WERI-Rb-1 (cell line): ENCODE results near the gene CACNB2.

Experiments used
- DNase-seq: peaks from one replicate; pipeline ENCODE4 v3.0.0-alpha.2; 2020
- H3K27ac ChIP-seq: fragments of 250-450 bp; sonication (Bioruptor Pico); 2 replicates; pipeline ENCODE4 v1.5.1; 2020; ENCODE audit warnings: mild to moderate bottlenecking, moderate library complexity
- H3K27me3 ChIP-seq: fragments of 250-450 bp; sonication (Bioruptor Pico); 2 replicates; pipeline ENCODE4 v1.5.1; 2021; ENCODE audit warnings: mild to moderate bottlenecking, low read depth, moderate library complexity; ENCODE audit not compliant: insufficient read depth, severe bottlenecking
- H3K36me3 ChIP-seq: fragments of 250-450 bp; sonication (Bioruptor Pico); 2 replicates; pipeline ENCODE4 v1.5.1; 2020; ENCODE audit warnings: mild to moderate bottlenecking, moderate library complexity
- H3K4me3 ChIP-seq: 2 replicates; pipeline ENCODE4 v1.5.1; 2011; ENCODE audit warnings: low read depth, mild to moderate bottlenecking, control low read depth, low read length
- H3K9me3 ChIP-seq: fragments of 250-450 bp; sonication (Bioruptor Pico); 2 replicates; pipeline ENCODE4 v1.5.1; 2021; ENCODE audit warnings: mild to moderate bottlenecking, moderate library complexity; ENCODE audit not compliant: severe bottlenecking
- CTCF ChIP-seq: IDR thresholded peaks from 2 replicates; pipeline ENCODE4 v1.5.1; 2011; ENCODE audit warnings: low read depth, mild to moderate bottlenecking, control low read depth, inconsistent platforms, low read length

CACNB2 gene

DNA sequence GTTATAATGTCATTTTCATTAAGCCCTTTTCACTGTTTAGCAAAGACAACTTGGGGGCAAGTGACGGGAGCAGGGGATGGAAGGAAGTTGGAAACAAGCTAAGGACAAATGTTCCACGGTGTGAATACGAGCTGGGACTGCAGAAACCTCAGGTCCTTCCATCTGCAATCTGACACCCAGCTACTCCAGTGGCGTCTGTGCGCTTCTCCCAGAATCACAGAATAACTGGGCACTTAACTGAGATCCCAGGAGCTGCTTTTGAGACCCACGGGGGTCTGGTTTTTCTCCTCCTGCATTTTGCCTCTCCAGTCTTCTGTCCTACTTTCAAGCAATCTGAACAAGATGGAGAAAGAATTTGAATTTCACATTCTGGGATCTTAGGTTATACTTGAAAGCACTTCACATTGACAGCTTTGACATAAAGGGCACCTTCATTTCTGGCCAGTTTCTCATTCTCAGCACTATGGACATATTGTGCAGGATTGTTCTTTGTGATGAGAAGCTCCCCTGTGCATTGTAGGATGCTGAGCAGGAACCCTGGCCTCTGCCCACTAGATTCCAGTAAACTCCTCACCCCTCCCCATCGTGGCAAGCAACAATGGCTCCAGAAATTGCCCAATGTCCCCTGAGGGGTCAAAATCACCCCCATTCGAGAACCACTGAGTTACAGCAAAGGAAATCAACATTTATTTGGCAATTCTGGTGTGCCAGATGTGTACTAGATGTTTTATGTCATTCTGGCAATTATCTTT, 194.1 kb downstream of the CACNB2 start:
- H3K4me3 ChIP-seq = no peak overlapping the region
- H3K9me3 ChIP-seq = no peaks in the 10 kb centered on the region
- no peak for DNase-seq
- no peaks in the 10 kb centered on the region for H3K27me3 ChIP-seq
- H3K27ac ChIP-seq = no peak overlapping the region
- no peaks in the 10 kb centered on the region for H3K36me3 ChIP-seq
- no peak for TF ChIP-seq CTCF

- Histone ChIP-seq H3K27me3 (no peaks in the 10 kb centered on the region), H3K9me3 (no peaks in the 10 kb centered on the region), H3K4me3 (no peak overlapping the region), H3K36me3 (no peaks in the 10 kb centered on the region), H3K27ac (no peak overlapping the region)
- no peak for DNase-seq
- TF ChIP-seq CTCF = no peak
Observed at GRCh38 chr10:18340496-18341051, 200.3 kb downstream of the CACNB2 start.

GRCh38 chr10:18341055-18341454, 200.8 kb downstream of the CACNB2 start:
- Histone ChIP-seq H3K27me3 (no peaks in the 10 kb centered on the region), H3K4me3 (no peak overlapping the region), H3K36me3 (no peaks in the 10 kb centered on the region), H3K9me3 (no peaks in the 10 kb centered on the region), H3K27ac (no peak overlapping the region)
- no peak for TF ChIP-seq CTCF
- no peak for DNase-seq

DNA sequence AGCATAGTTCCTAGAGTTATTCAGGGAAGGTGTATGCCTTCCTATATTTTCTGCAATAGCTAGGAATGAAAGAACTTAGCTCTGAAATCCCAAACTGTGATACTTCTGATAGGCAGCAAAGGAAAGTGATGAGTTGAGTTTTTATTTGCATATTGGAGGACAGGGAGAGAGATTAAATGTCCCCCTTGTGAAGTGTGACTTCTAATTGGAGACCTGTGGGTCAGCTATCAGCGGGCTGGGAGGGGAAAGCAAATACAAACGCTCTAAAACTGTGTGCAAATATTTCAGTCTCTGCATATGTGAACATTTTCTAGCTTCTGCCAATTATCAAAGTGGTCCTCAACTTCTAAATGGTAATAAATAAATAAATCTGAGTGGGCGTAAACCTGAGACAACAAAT, 203.3 kb downstream of the CACNB2 start:
- no peak overlapping the region for H3K27ac ChIP-seq
- no peak for DNase-seq
- no peak for TF ChIP-seq CTCF
- H3K36me3 ChIP-seq = no peaks in the 10 kb centered on the region
- H3K4me3 ChIP-seq = no peak overlapping the region
- no peaks in the 10 kb centered on the region for H3K27me3 ChIP-seq
- H3K9me3 ChIP-seq = no peaks in the 10 kb centered on the region

DNA sequence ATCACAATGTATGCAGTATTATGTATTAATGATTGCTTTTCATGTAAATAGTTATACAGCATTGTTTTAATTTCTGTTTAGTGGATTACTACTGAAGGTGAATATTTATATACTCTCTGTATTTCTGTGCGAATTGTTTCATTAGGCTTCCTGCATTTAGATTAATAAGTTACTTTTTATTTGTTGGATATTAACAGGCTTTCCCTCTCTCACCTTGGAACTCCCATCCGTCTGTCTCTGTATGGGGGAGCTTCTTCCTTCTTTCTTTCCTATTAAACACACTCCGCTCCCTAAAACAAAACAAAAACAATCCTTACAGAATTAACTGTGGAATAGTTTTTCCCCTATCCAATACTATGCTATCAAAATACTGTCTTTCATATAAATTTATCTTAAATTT, 205.1 kb downstream of the CACNB2 start:
- Histone ChIP-seq H3K36me3 (no peaks in the 10 kb centered on the region), H3K9me3 (no peaks in the 10 kb centered on the region), H3K4me3 (no peak overlapping the region), H3K27ac (no peak overlapping the region), H3K27me3 (no peaks in the 10 kb centered on the region)
- no peak for TF ChIP-seq CTCF
- DNase-seq = no peak

DNA sequence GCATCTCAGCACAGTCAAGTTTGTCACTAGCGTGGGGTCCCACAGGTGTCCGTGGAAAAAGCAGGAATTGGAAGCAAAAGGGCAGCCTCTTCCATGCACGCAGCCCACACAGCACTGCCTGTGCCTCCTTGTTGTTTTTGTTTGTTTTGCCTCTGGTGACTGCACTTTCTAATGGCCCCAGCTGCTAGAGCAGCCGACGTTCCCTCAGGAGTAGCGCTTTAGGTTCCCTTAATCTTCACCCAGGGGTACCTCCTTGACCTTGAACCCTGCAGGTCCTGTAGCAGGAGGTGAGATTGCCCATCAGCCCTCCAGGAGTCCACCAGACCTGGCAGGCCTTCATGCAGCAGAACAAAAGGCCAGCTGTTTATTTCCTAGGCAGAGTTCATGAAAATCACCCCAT, 210.1 kb downstream of the CACNB2 start:
- H3K9me3 ChIP-seq = no peaks in the 10 kb centered on the region
- no peak for TF ChIP-seq CTCF
- no peak overlapping the region for H3K4me3 ChIP-seq
- DNase-seq = no peak
- no peak overlapping the region for H3K27ac ChIP-seq
- no peaks in the 10 kb centered on the region for H3K36me3 ChIP-seq
- no peaks in the 10 kb centered on the region for H3K27me3 ChIP-seq
